Kidney epithelial cell (primary cell): ENCODE measurements around the gene SCAMP1. TPM values are rescaled to one million over a fixed set of nuclear protein-coding genes. Genes with fewer than 3 reads are reported as not detected.

Experiments used
- DNase-seq: peaks from one replicate; pipeline ENCODE4 v3.0.0-alpha.2; 2010; ENCODE audit warnings: low read depth
- H3K27me3 ChIP-seq: 2 replicates; pipeline ENCODE4 v1.6.0; 2011; ENCODE audit warnings: low read length; ENCODE audit not compliant: control insufficient read depth, insufficient read depth
- H3K36me3 ChIP-seq: 2 replicates; pipeline ENCODE4 v1.5.1; 2011; ENCODE audit warnings: low read length; ENCODE audit not compliant: control insufficient read depth, insufficient read depth
- H3K4me3 ChIP-seq: 2 replicates; pipeline ENCODE4 v1.5.1; 2011; ENCODE audit warnings: low read depth, mild to moderate bottlenecking, control low read depth, low read length
- total RNA-seq: library from RNA; depleted of rRNA; stranded (reverse); fragments of >200 nt; gene quantifications from 2 replicates; pipeline ENCODE4 v1.2.3, GENCODE V29; 2015
- TF ChIP-seq, protein P1 (sequence below): IDR thresholded peaks from 2 replicates; pipeline ENCODE4 v1.5.1; 2011; ENCODE audit warnings: mild to moderate bottlenecking, moderate library complexity, low read length, control low read depth, inconsistent platforms; ENCODE audit not compliant: insufficient read depth, poor library complexity, severe bottlenecking

Gene SCAMP1
- total RNA-seq, 1 donor from 2014 or later, result 43.0 TPM

DNA sequence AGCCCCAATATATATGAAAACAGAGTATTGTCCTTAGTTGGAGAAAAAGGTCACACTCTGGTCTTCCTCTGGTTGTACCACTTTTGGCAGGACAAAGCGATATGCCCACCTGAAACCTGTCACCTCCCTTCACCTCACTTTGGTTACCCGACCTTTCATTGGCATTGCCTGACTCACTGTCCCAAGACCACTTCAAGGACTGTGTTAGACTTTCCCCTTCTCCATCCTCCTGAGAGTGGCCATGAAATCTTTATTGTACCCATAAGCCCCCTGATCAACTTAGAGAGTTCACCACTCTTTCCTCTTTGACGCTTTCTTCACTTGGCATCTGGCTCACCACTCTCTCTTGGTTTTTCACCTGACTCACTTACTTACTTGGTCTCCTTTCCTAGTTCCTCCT, 33.5 kb upstream of the SCAMP1 start:
- no peak for DNase-seq
- Histone ChIP-seq H3K4me3 (no peak overlapping the region), H3K27me3 (no peaks in the 10 kb centered on the region), H3K36me3 (no peaks in the 10 kb centered on the region)
- TF ChIP-seq, protein P1, sequence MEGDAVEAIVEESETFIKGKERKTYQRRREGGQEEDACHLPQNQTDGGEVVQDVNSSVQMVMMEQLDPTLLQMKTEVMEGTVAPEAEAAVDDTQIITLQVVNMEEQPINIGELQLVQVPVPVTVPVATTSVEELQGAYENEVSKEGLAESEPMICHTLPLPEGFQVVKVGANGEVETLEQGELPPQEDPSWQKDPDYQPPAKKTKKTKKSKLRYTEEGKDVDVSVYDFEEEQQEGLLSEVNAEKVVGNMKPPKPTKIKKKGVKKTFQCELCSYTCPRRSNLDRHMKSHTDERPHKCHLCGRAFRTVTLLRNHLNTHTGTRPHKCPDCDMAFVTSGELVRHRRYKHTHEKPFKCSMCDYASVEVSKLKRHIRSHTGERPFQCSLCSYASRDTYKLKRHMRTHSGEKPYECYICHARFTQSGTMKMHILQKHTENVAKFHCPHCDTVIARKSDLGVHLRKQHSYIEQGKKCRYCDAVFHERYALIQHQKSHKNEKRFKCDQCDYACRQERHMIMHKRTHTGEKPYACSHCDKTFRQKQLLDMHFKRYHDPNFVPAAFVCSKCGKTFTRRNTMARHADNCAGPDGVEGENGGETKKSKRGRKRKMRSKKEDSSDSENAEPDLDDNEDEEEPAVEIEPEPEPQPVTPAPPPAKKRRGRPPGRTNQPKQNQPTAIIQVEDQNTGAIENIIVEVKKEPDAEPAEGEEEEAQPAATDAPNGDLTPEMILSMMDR, result no peak

DNA sequence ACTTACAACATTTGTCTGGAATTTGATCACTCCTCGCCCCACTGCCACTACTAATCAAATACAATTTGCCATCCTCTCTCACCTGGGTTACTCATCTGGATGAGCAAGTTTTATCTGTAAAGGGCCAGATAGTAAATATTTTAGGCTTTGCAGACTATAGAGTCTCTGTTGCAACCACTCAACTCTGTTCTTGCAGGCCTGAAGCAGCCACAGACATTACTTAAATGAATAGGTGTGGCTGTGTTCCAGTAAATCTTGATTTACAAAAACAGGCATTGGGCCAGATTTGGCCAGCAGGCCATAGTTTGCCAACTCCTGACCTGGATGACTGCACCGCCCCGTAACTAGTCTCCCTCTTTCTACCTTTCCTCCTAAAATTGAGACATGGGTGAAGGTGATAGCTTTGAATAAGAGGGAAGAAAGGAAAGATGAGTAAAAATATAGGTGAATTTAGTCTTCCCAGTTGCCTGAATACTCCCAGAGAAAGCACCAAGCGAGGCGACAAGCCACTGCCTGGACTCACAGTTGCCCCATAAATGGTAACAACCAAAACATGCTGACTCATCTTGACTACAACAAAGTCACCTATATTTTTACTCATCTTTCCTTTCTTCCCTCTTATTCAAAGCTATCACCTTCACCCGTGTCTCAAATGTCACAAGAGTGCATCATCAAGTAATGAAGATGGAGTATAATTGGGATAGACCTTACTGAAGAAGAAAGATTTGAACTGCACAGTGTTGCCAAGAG, 32.5 kb upstream of the SCAMP1 start:
- DNase-seq, result no peak
- H3K27me3 ChIP-seq, result no peaks in the 10 kb centered on the region
- TF ChIP-seq, protein P1, result no peak
- no peaks in the 10 kb centered on the region for H3K36me3 ChIP-seq
- H3K4me3 ChIP-seq, result no peak overlapping the region

DNA sequence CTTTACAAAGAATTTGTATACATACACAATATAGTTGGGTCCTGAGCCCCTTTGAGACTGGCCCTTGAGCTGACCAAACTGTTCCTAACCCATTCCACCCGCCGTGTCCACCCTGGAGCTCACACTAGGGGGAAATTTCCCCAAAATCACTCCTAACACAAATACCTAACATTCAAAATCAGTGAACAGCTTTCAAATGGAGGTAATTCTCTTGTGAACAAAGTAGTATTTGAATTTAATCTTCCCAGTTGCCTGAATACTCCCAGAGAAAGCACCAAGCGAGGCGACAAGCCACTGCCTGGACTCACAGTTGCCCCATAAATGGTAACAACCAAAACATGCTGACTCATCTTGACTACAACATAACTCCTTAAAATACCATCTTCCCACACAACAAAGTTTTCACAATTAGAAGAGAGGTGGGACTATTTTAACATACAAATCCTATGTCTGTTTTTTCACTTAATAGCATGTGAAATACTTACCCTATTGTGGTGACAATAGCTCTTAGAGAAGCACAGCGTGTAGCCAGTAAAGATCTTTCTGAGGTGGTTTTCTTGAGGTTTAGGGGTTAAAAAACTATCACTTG, 31.7 kb upstream of the SCAMP1 start:
- DNase-seq, result no peak
- TF ChIP-seq, protein P1, result no peak
- no peaks in the 10 kb centered on the region for H3K27me3 ChIP-seq
- no peaks in the 10 kb centered on the region for H3K36me3 ChIP-seq
- H3K4me3 ChIP-seq, result no peak overlapping the region

DNA sequence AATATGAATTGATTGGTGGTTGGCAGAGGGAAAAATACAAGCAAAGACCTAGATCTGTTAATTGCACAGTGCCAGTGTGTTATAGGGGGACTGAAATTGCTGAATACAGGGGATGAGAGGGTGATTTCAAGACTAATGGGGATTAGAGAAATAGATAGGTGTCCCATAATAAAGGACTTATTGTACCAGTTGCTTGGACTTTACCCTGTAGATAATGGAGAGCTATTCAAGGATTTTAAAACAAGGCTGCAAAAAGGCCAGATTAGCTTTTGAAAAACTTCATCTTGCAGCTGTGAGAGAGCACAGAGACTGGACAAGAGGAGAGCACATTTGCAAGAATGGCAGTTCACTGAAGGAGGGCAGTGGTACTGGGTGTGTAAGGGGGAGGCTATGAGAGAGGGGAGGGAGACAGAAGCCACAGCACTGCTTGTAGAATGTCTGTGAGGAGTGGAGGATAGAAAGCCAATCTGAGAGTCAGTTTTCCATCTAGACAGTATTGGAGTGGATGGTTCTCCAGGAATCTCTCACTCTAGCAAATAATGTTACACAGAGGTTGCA, 28.8 kb upstream of the SCAMP1 start:
- DNase-seq, result no peak
- TF ChIP-seq, protein P1, result no peak
- no peaks in the 10 kb centered on the region for H3K27me3 ChIP-seq
- no peak overlapping the region for H3K4me3 ChIP-seq
- no peaks in the 10 kb centered on the region for H3K36me3 ChIP-seq

DNA sequence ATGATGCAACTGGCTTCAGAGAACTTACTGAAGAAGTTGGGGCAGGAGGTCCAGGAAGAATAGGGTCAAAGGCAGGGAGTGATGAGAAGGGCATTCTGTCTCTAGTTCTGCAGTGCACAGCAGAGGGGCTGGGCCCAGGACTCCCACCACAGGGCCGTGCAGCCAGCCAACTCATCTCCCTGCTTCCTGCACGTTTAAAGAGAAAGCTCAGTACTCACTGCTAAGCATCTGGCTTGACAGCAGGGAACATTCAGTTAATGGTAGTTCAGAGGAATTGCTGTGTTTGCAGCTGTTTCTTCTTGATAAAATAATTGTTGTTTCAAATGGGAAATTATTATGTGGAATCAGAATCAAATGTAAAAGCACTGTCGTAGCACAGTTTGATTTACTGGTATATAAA, 25.6 kb upstream of the SCAMP1 start:
- TF ChIP-seq, protein P1, result no peak
- Histone ChIP-seq H3K4me3 (no peak overlapping the region), H3K27me3 (no peaks in the 10 kb centered on the region), H3K36me3 (no peaks in the 10 kb centered on the region)
- DNase-seq, result no peak

DNA sequence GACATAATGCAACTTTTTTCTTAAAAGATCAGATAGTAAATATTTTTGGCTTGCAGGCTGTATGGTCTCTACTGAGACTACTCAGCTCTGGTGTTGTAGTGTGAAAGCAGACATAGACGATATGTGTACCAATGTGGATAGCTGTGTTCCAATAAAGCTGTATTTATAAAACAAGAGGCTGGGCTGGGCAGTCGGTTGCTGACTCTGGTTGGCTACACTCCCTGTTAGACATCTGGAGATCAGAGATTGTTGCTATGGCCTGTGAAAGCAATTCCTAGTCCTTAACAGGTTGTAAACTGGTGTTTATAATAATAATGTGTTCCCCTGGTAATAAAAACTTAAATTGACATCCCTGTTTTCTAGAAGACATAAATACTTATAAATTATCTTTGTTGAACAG, 24.4 kb upstream of the SCAMP1 start:
- no peak for DNase-seq
- H3K36me3 ChIP-seq, result no peaks in the 10 kb centered on the region
- no peak overlapping the region for H3K4me3 ChIP-seq
- TF ChIP-seq, protein P1, result no peak
- H3K27me3 ChIP-seq, result no peaks in the 10 kb centered on the region
